Vagina (tissue), 2 donors: ENCODE data around the gene SMPD2.

Source experiments
- POLR2A ChIP-seq, 2 donors: fragments of 450-650 bp; IDR thresholded peaks; one replicate each; pipeline ENCODE4 v1.6.1; 2017; ENCODE audit warnings: antibody characterized with exemption in 2 of 2, mild to moderate bottlenecking in 2 of 2, moderate library complexity in 2 of 2
- POLR2AphosphoS5 ChIP-seq, 2 donors: sonication (generic); formaldehyde crosslinking; IDR thresholded peaks; one replicate each; pipeline ENCODE4 v1.9.0; 2017; ENCODE audit warnings: antibody characterized with exemption in 2 of 2, mild to moderate bottlenecking in 2 of 2, low read depth in 1 of 2; ENCODE audit not compliant: insufficient read depth in 1 of 2
- TF ChIP-seq, protein P1 (sequence below), 3 experiments: fragments of 450-650 bp in 2 of 3; fragments of 200-600 bp in 1 of 3; sonication (generic) in 1 of 3; IDR thresholded peaks; one replicate each; pipeline ENCODE4 v1.5.1; 2017 to 2019; ENCODE audit warnings: antibody characterized with exemption in 3 of 3, mild to moderate bottlenecking in 2 of 3, moderate library complexity in 2 of 3

DNA sequence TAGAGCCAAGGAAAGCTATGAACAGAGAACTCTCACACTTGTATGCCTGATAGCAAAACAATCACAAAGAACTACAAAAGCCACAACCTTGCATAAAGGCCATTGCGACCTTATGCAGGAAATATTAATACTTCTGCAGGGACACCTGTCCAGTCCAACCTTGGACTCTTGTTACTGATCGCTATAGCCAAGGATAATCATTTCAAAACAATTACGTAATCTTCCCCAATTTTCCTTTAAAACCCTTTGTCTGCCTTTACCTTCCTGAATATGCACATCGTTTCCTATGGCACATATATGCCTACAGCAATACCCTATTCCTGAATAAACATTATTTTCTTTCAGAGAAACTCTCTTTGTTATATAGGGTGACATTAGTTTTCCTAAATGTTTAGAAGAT lies 22.9 kb upstream of the SMPD2 start:
- TF ChIP-seq, protein P1, sequence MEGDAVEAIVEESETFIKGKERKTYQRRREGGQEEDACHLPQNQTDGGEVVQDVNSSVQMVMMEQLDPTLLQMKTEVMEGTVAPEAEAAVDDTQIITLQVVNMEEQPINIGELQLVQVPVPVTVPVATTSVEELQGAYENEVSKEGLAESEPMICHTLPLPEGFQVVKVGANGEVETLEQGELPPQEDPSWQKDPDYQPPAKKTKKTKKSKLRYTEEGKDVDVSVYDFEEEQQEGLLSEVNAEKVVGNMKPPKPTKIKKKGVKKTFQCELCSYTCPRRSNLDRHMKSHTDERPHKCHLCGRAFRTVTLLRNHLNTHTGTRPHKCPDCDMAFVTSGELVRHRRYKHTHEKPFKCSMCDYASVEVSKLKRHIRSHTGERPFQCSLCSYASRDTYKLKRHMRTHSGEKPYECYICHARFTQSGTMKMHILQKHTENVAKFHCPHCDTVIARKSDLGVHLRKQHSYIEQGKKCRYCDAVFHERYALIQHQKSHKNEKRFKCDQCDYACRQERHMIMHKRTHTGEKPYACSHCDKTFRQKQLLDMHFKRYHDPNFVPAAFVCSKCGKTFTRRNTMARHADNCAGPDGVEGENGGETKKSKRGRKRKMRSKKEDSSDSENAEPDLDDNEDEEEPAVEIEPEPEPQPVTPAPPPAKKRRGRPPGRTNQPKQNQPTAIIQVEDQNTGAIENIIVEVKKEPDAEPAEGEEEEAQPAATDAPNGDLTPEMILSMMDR (IDR thresholded peaks at IDR 0.05), result no peak
- no peak for TF ChIP-seq POLR2A (IDR thresholded peaks at IDR 0.05)
- no peak for TF ChIP-seq POLR2AphosphoS5 (IDR thresholded peaks at IDR 0.05; ENCODE audit: insufficient read depth in 1 of 2, low read depth in 1 of 2)
